CD1c-positive myeloid dendritic cell (primary cell): ENCODE data around the gene VCAM1.
"Not testable (repeated sequence)": the region's sequence is repeated elsewhere in the genome, so short reads cannot be mapped to it uniquely, and the experiment has no call there.

Experiments used
- DNase-seq: peaks from one replicate; pipeline ENCODE4 v3.0.0-alpha.2; 2016; ENCODE audit errors: extremely low spot score

Gene VCAM1

GRCh38 chr1:100778748-100779147 is 59.2 kb downstream of the VCAM1 start:
- no peak for DNase-seq

- DNase-seq: no peak
These were observed 61.3 kb downstream of the VCAM1 start for GRCh38 chr1:100780814-100781213.

GRCh38 chr1:100781728-100782127 is 62.2 kb downstream of the VCAM1 start:
- not testable (repeated sequence) for DNase-seq

- peak; percentile 9 for DNase-seq
These were observed 63.0 kb downstream of the VCAM1 start for GRCh38 chr1:100782473-100783039.

GRCh38 chr1:100785470-100786052 is 66.0 kb downstream of the VCAM1 start:
- DNase-seq: no peak

- DNase-seq: no peak
These were observed 67.3 kb downstream of the VCAM1 start for GRCh38 chr1:100786870-100787269.
